HepG2 (cell line): Measurements from ENCODE around the gene TMEM154.

ENCODE experiments used
- HMGXB4 ChIP-seq, 2 experiments: sonication (generic) in 1 of 2; formaldehyde crosslinking in 1 of 2; IDR thresholded peaks; 2 replicates each; pipeline versions ENCODE4 v1.4.0 to v1.6.1; 2018 to 2020; ENCODE audit warnings: missing genetic modification reagents in 2 of 2, borderline replicate concordance in 1 of 2, low read depth in 1 of 2, mild to moderate bottlenecking in 1 of 2, missing biosample characterization in 1 of 2
- JUNB ChIP-seq: sonication (generic); formaldehyde crosslinking; IDR thresholded peaks from 2 replicates; pipeline ENCODE4 v1.8.0; 2022; ENCODE audit warnings: missing genetic modification reagents, mild to moderate bottlenecking, borderline replicate concordance
- JUND ChIP-seq: sonication (generic); formaldehyde crosslinking; IDR thresholded peaks from 2 replicates; pipeline ENCODE4 v1.8.0; 2022; ENCODE audit warnings: mild to moderate bottlenecking, missing genetic modification reagents
- XRCC5 ChIP-seq: fragments of 200-400 bp; formaldehyde crosslinking; optimal IDR thresholded peaks from 2 replicates; pipeline ENCODE3; 2017; ENCODE audit warnings: mild to moderate bottlenecking, low read length

GRCh38 chr4:152678841-152679240 is 956 bp downstream of the TMEM154 start:
- TF ChIP-seq JUND (CRISPR knock-in tag) (no peak), JUNB (no peak), XRCC5 (no peak), HMGXB4 (CRISPR knock-in tag; IDR thresholded peaks at IDR 0.05; ENCODE audit: borderline replicate concordance in 1 of 2, low read depth in 1 of 2) (no peak)
